ENCODE data around the gene SLC24A1.

DNA sequence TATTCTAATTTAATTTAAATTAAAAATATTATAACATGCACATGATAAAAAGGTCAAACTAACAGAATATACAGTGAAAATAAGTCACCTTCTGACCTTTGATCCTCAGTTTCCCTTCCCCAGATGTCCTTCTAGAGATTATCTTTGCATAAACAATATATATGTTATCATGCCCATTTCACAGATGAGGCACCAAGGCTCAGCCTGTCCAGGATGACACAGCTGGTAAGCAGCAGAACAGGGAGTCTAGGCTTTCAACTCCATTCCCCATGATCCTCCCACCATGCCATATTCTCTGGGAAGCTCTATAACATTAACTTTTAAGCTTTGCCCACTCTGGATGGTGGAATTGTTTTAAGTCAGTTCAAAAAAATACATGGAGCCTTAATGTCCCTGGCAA lies 1.4 kb downstream of the SLC24A1 start:
- TF ChIP-seq, protein P1, sequence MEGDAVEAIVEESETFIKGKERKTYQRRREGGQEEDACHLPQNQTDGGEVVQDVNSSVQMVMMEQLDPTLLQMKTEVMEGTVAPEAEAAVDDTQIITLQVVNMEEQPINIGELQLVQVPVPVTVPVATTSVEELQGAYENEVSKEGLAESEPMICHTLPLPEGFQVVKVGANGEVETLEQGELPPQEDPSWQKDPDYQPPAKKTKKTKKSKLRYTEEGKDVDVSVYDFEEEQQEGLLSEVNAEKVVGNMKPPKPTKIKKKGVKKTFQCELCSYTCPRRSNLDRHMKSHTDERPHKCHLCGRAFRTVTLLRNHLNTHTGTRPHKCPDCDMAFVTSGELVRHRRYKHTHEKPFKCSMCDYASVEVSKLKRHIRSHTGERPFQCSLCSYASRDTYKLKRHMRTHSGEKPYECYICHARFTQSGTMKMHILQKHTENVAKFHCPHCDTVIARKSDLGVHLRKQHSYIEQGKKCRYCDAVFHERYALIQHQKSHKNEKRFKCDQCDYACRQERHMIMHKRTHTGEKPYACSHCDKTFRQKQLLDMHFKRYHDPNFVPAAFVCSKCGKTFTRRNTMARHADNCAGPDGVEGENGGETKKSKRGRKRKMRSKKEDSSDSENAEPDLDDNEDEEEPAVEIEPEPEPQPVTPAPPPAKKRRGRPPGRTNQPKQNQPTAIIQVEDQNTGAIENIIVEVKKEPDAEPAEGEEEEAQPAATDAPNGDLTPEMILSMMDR (conservative IDR thresholded peaks at IDR 0.05; ENCODE audit: low read depth, low read length): no peak
- TF ChIP-seq EZH2 (IDR thresholded peaks at IDR 0.05; ENCODE audit: low read length, unreplicated experiment) (no peak), EZH2phosphoT487 (IDR thresholded peaks at IDR 0.05; ENCODE audit: borderline replicate concordance, low read length) (no peak)

All from PC-3 (cell line).